Thyroid gland (tissue), 4 donors: Measurements from ENCODE around the gene SETD7.

Experiments
- POLR2A ChIP-seq, 2 donors: fragments of 450-650 bp; IDR thresholded peaks; one replicate each; pipeline ENCODE4 v1.6.1; 2017; ENCODE audit warnings: antibody characterized with exemption in 2 of 2, mild to moderate bottlenecking in 2 of 2, moderate library complexity in 1 of 2
- TF ChIP-seq, protein P1 (sequence below), 6 experiments: fragments of 200-600 bp in 3 of 6; fragments of 450-650 bp in 3 of 6; sonication (generic) in 3 of 6; IDR thresholded peaks; one replicate each; pipeline ENCODE4 v1.5.1; 2016 to 2019; ENCODE audit warnings: antibody characterized with exemption in 6 of 6, mild to moderate bottlenecking in 2 of 6, inconsistent platforms in 1 of 6, moderate library complexity in 1 of 6

DNA sequence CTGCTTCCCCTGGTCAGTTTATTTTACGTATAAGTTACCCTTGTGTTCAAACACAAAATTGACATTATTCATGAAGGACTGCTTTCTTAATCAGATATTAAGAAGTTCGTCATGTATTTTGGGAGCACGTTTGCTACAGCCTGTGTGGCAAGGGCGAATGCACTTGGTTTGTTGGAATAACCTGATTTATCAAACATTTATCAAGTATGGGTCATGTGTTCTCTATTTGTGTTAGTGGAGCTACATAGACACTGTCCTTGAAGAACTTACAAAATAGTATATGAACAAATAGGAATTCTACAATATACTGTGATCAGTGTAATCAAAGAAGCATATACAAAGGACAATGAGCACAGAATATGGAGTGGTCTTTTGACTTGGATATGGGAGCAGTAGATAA lies 79.7 kb downstream of the SETD7 start:
- TF ChIP-seq, protein P1, sequence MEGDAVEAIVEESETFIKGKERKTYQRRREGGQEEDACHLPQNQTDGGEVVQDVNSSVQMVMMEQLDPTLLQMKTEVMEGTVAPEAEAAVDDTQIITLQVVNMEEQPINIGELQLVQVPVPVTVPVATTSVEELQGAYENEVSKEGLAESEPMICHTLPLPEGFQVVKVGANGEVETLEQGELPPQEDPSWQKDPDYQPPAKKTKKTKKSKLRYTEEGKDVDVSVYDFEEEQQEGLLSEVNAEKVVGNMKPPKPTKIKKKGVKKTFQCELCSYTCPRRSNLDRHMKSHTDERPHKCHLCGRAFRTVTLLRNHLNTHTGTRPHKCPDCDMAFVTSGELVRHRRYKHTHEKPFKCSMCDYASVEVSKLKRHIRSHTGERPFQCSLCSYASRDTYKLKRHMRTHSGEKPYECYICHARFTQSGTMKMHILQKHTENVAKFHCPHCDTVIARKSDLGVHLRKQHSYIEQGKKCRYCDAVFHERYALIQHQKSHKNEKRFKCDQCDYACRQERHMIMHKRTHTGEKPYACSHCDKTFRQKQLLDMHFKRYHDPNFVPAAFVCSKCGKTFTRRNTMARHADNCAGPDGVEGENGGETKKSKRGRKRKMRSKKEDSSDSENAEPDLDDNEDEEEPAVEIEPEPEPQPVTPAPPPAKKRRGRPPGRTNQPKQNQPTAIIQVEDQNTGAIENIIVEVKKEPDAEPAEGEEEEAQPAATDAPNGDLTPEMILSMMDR (IDR thresholded peaks at IDR 0.05), result no peak
- no peak for TF ChIP-seq POLR2A (IDR thresholded peaks at IDR 0.05)
